ENCODE data around the gene STN1.

- TF ChIP-seq, protein P1, sequence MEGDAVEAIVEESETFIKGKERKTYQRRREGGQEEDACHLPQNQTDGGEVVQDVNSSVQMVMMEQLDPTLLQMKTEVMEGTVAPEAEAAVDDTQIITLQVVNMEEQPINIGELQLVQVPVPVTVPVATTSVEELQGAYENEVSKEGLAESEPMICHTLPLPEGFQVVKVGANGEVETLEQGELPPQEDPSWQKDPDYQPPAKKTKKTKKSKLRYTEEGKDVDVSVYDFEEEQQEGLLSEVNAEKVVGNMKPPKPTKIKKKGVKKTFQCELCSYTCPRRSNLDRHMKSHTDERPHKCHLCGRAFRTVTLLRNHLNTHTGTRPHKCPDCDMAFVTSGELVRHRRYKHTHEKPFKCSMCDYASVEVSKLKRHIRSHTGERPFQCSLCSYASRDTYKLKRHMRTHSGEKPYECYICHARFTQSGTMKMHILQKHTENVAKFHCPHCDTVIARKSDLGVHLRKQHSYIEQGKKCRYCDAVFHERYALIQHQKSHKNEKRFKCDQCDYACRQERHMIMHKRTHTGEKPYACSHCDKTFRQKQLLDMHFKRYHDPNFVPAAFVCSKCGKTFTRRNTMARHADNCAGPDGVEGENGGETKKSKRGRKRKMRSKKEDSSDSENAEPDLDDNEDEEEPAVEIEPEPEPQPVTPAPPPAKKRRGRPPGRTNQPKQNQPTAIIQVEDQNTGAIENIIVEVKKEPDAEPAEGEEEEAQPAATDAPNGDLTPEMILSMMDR (conservative IDR thresholded peaks at IDR 0.05 in 1 of 2, IDR thresholded peaks at IDR 0.05 in 1 of 2; ENCODE audit: extremely low read depth in 1 of 2, insufficient read depth in 1 of 2, low read depth in 1 of 2, low read length in 2 of 2) = no peak
- TF ChIP-seq EZH2 (IDR thresholded peaks at IDR 0.05; ENCODE audit: borderline replicate concordance, low read length) = no peak
Observed at GRCh38 chr10:103932971-103933370, 15.0 kb upstream of the STN1 start.
